HG03139 (cell line): ENCODE results near the gene POU4F1.
"Not testable (repeated sequence)": the region's sequence is repeated elsewhere in the genome, so short reads cannot be mapped to it uniquely, and the experiment has no call there.

Experiments used
- ATAC-seq: cut with Tn5 transposase; IDR thresholded peaks from one replicate; pipeline ENCODE4 v1.9.1; 2021; ENCODE audit not compliant: unreplicated experiment

POU4F1 gene, protein sequence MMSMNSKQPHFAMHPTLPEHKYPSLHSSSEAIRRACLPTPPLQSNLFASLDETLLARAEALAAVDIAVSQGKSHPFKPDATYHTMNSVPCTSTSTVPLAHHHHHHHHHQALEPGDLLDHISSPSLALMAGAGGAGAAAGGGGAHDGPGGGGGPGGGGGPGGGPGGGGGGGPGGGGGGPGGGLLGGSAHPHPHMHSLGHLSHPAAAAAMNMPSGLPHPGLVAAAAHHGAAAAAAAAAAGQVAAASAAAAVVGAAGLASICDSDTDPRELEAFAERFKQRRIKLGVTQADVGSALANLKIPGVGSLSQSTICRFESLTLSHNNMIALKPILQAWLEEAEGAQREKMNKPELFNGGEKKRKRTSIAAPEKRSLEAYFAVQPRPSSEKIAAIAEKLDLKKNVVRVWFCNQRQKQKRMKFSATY

DNA sequence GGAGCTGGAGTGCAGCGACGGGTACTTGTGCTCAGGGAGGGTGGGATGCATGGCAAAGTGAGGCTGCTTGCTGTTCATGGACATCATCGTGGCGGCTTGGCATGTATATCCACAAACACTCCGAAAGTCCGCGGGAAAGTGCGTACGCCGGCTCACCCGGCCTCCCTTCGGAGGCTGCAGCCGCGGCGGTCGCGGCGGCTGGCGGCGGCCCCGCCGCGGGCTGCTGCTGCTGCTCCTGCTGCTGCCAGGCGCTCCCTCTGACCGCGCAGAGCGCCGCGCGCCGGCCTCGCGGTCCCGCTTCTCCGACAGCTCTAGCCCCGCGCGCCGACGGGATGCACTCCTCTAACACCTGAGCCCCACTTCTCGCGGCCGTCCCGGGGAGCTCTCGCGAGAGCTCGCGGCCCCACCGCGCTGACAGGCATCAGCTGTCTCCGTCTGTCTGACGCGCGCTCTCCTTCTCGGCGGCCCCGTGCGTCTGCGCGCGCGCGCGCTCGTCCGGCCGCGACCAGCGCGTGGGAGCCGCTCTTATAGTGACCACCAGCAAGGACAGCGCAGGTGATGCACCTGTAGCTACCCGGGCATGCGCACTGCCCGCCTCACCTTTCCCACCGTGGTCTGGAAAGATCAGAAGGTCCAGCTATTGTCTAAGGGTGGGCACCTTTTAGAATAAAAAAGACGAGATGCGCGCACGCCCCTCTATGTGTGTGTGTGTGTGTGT lies at the start of gene POU4F1:
Gene POU4F1 (minus strand): TSS at position 313 of the 718 bp plus-strand sequence. CDS start 226 bp downstream, at position 87.
- ATAC-seq, result peak; percentile 86

DNA sequence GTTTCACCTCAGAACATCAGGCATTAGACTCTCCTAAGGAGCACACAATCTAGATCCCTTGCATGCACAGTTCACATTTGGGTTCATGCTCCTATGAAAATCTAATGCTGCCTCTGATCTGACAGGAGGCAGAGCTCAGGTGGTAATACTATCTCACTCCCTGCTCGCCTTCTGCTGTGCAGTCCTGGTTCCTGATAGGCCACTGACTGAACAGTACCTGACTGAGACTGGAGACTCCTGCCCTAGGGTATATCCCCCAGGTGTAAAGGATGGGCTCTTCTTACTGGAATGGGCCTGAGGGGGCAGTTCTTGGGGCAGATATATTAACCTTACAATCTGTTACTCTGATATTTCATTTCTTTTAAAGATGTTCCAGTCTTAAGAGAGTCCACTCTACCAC lies 49.3 kb upstream of the POU4F1 start:
- no peak for ATAC-seq

GRCh38 chr13:78650717-78651083 lies 47.3 kb upstream of the POU4F1 start:
- no peak for ATAC-seq

GRCh38 chr13:78649997-78650716 lies 46.8 kb upstream of the POU4F1 start:
- ATAC-seq, result no peak

DNA sequence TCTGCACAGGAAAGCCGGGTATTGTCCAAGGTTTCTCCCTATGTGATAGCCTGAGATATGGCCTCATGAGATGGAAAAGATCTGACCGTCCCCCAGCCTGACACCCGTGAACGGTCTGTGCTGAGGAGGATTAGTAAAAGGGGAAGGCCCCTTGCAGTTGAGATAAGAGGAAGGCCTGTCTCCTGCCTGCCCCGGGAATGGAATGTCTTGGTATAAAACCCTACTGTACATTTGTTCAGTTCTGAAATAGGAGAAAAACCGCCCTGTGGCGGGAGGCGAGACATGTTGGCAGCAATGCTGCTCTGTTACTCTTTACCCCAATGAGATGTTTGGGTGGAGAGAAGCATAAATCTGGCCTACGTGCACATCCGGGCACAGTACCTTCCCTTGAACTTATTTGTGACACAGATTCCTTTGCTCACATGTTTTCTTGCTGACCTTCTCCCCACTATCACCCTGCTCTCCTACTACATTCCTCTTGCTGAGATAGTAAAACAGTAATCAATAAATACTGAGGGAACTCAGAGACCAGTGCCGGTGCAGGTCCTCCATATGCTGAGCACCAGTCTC lies 43.8 kb upstream of the POU4F1 start:
- not testable (repeated sequence) for ATAC-seq

- ATAC-seq, result no peak
Observed at GRCh38 chr13:78638216-78638615, 34.9 kb upstream of the POU4F1 start.

- ATAC-seq, result no peak
Observed at GRCh38 chr13:78636495-78636894, 33.1 kb upstream of the POU4F1 start.

GRCh38 chr13:78632996-78633395 lies 29.6 kb upstream of the POU4F1 start:
- ATAC-seq, result no peak

DNA sequence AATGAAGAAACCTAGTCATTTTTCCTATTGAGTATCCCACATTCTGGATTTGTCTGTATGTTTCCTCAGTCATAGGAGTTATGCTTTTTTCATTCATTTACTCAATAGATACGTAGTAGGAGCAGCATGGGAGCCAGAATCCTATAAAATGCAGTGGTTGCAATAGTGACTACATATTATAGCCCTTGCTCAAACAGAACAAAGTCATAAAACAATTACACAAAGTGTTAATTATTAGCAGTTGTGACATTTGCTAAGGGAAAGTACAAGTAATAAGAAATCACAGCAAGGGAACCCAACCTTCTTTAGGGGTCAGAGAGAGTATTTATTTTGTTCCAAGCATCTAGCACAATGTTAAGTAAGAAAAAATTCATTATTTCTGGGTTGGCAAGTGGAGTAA lies 27.7 kb upstream of the POU4F1 start:
- no peak for ATAC-seq

DNA sequence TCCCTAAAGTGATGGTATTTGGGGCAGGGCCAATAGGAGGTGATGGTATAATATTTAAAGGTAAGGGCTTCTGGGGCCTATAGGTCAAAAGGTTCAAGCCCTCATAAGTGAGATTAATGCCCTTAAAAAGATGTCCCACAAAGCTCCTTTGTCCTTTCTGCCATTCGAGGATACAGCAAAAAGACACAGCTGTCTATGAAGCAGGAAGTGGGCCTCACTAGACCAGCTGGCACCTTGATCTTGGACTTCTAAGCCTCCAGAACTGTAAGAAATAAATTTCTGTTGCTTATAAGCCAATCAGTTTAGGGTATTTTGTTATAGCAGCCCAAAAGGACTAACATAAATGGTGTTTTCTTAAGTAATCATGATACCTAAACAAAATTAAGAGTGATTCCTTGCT lies 27.2 kb upstream of the POU4F1 start:
- no peak for ATAC-seq

DNA sequence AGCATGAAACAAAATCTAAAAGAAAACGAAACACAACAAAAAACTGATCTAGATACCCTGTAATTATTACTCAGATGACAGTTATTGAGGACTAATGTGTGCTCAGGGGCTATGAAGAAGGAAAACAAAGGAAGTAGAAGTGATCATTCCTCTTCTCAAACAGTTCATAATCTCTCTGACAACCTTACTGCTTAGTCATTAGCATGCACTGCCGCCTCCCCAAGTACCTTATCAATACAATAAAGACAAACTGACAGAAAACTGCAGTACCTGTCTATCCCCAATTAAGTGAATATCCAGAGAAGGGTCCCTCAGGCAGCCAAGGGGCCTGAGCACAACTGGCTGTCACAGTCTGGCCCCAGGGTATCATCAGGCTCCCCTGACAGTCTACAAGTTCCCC lies 22.0 kb upstream of the POU4F1 start:
- no peak for ATAC-seq

- ATAC-seq, result no peak
Observed at GRCh38 chr13:78623132-78623531, 19.8 kb upstream of the POU4F1 start.

DNA sequence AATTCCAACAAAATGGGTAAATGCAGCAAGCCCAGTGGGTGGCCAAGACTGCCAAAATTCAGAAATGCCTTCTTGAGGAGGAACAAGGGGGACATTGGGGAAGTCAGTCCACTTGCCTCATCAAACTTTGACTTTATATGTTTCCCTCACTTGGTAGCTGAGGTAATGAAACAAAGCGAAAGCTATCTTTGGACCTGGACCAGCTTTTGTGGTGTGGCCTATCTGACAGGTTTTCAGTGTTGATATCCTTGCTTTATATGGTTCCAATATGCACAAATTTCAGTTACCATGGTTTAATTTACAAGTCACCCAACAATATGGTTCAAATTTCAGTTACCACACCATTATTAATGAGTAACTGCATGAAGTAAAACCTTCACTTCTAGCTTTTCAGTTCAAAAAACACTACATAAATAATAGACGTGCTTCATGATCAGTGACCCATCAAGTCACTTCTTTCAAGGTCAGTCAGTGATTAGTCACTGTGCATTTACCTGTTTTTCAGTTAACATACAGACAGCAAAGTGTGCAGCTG lies 17.7 kb upstream of the POU4F1 start:
- ATAC-seq, result no peak

- no peak for ATAC-seq
Observed at GRCh38 chr13:78618411-78618810, 15.1 kb upstream of the POU4F1 start.

GRCh38 chr13:78611040-78611439 lies 7.7 kb upstream of the POU4F1 start:
- ATAC-seq, result no peak

DNA sequence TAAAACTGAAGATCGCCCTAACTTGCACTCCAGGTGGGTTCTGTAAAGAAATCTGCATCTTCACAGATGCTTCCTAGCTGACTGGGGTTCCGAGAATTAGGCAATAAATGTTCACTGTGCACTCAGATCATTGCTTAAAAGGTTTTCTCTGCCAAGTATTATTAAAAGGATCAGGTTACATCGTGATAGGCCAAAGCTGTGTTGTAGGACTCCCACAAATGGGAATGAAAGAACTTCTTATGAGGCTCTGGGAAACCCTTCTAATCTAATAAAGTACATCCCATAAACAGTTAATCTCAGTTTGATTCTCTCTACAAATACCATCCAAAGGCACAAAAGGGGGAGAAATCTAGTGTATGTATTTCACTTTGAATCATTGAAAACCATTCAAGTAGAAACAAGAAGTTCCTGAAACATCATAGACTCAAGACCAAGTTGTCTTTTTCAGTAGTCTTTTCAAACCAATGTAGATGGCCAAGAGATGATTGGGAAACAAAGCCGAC lies 7.1 kb upstream of the POU4F1 start:
- ATAC-seq, result no peak

- no peak for ATAC-seq
Observed at GRCh38 chr13:78609464-78610205, 6.3 kb upstream of the POU4F1 start.

GRCh38 chr13:78608688-78609463 lies 5.5 kb upstream of the POU4F1 start:
- no peak for ATAC-seq

DNA sequence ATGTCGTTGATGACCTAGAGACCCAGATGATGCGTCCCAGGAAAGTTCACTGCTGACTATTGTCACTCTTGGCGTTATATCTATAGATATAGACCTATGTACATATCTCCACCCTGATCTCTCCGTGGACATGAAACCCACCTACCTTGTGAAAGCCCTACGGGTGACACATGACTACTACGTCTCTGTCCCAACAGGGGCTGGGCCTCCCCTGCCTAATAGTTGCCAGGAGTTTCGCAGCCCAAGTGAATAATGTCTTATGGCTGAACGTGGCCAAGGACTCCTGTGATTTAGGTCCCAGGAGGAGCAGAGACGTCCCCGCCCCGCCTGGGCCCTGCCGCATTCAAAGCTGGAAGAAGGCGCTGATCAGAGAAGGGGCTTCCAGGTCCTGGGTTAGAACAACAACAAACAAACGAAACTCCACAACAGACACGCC lies 4.9 kb upstream of the POU4F1 start:
- no peak for ATAC-seq
